Endothelial cell of umbilical vein (primary cell): ENCODE data around the gene CLIP1. TPM values are rescaled to one million over a fixed set of nuclear protein-coding genes. Genes with fewer than 3 reads are reported as not detected.

Experiments
- BruUV-seq: library from RNA; stranded (reverse); fragments of 400-500 nt; replicated peaks from 2 replicates; lab custom pipeline; 2021; lab: Mats Ljungman, UMichigan
- CTCF ChIA-PET: fragments of 300-600, 350-600 bp; sonication (Branson Sonifier 250); formaldehyde crosslinking; loops from one replicate; lab custom pipeline; 2021; ENCODE audit warnings: antibody characterized with exemption, inconsistent platforms; lab: Charles Lee
- POLR2A ChIA-PET: fragments of 300-600, 350-600 bp; sonication (Branson Sonifier 250); formaldehyde crosslinking; loops from one replicate; lab custom pipeline; 2021; ENCODE audit warnings: antibody characterized with exemption, inconsistent platforms; lab: Charles Lee
- DNase-seq: peaks from one replicate; pipeline ENCODE4 v3.0.0-alpha.2; 2011; ENCODE audit warnings: low read depth, low spot score
- FAIRE-seq: peaks from 2 replicates; lab custom pipeline; 2011; peaks lifted over from hg19 to GRCh38; lab: Jason Lieb, UNC
- H2AFZ ChIP-seq: 2 replicates; pipeline ENCODE4 v1.6.0; 2012; ENCODE audit warnings: low read depth, low read length, control low read depth, inconsistent platforms
- H3K27ac ChIP-seq: 2 replicates; pipeline ENCODE4 v1.5.1; 2011; ENCODE audit warnings: low read depth, mild to moderate bottlenecking, control low read depth, low read length, moderate library complexity; ENCODE audit not compliant: insufficient read depth
- H3K27me3 ChIP-seq, 2 experiments: 2 replicates each; pipeline versions ENCODE4 v1.6.0 to v1.6.1; 2011; ENCODE audit warnings: low read length in 2 of 2, mixed read lengths in 1 of 2; ENCODE audit not compliant: control insufficient read depth in 2 of 2, insufficient read depth in 2 of 2
- H3K36me3 ChIP-seq, 2 experiments: 2 replicates in 1 of 2; 3 replicates in 1 of 2; pipeline ENCODE4 v1.5.1; 2011; ENCODE audit warnings: low read length in 2 of 2, mild to moderate bottlenecking in 1 of 2, moderate library complexity in 1 of 2; ENCODE audit not compliant: control insufficient read depth in 2 of 2, insufficient read depth in 2 of 2; ENCODE audit errors: extremely low read depth in 1 of 2
- H3K4me1 ChIP-seq: 3 replicates; pipeline ENCODE4 v1.5.1; 2011; ENCODE audit warnings: mild to moderate bottlenecking, low read length; ENCODE audit not compliant: control insufficient read depth, insufficient read depth; ENCODE audit errors: extremely low read depth
- H3K4me2 ChIP-seq: 2 replicates; pipeline ENCODE4 v1.6.1; 2011; ENCODE audit warnings: low read length, control low read depth, mixed read lengths; ENCODE audit not compliant: insufficient read depth
- H3K4me3 ChIP-seq, 3 experiments: fragments of 200-600 bp in 1 of 3; sonication (generic), shearing (Covaris generic) in 1 of 3; replicated peaks in 1 of 3; 2 replicates each; pipeline ENCODE4 v1.5.1; 2011 to 2016; ENCODE audit warnings: control low read depth in 3 of 3, low read length in 3 of 3, mild to moderate bottlenecking in 2 of 3, inconsistent platforms in 1 of 3, low read depth in 1 of 3, moderate library complexity in 1 of 3; ENCODE audit not compliant: insufficient read depth in 1 of 3
- H3K79me2 ChIP-seq: 2 replicates; pipeline ENCODE4 v1.6.0; 2012; ENCODE audit warnings: low read length, inconsistent platforms; ENCODE audit not compliant: control insufficient read depth, insufficient read depth
- H3K9ac ChIP-seq: replicated peaks from 2 replicates; pipeline ENCODE3; 2011; ENCODE audit warnings: low read length, control low read depth; ENCODE audit not compliant: insufficient read depth; ENCODE audit errors: extremely low read depth
- H3K9me1 ChIP-seq: replicated peaks from 3 replicates; pipeline ENCODE4 v1.6.0; 2011; ENCODE audit warnings: mild to moderate bottlenecking, low read length; ENCODE audit not compliant: control insufficient read depth, insufficient read depth; ENCODE audit errors: extremely low read depth
- H3K9me3 ChIP-seq: replicated peaks from 2 replicates; pipeline ENCODE4 v1.5.1; 2012; ENCODE audit warnings: low read length, inconsistent platforms; ENCODE audit not compliant: control insufficient read depth, insufficient read depth
- H4K20me1 ChIP-seq: replicated peaks from 2 replicates; pipeline ENCODE3; 2011; ENCODE audit warnings: mild to moderate bottlenecking, low read length; ENCODE audit not compliant: control insufficient read depth, insufficient read depth; ENCODE audit errors: extremely low read depth
- EZH2 ChIP-seq: IDR thresholded peaks from 2 replicates; pipeline ENCODE4 v1.6.1; 2012; ENCODE audit warnings: borderline replicate concordance, low read depth, mild to moderate bottlenecking, moderate library complexity, low read length, inconsistent platforms; ENCODE audit not compliant: severe bottlenecking
- FOS ChIP-seq: IDR thresholded peaks from 2 replicates; pipeline ENCODE4 v1.6.1; 2011; ENCODE audit warnings: mild to moderate bottlenecking, low read length, moderate library complexity, borderline replicate concordance; ENCODE audit not compliant: insufficient read depth
- GATA2 ChIP-seq: IDR thresholded peaks from 2 replicates; pipeline ENCODE4 v1.7.0; 2011; ENCODE audit warnings: low read depth, mild to moderate bottlenecking, moderate library complexity, mixed read lengths, low read length; ENCODE audit not compliant: insufficient read length, insufficient read depth
- JUN ChIP-seq: IDR thresholded peaks from 2 replicates; pipeline ENCODE4 v1.6.1; 2011; ENCODE audit warnings: borderline replicate concordance, low read depth; ENCODE audit not compliant: insufficient read length, insufficient read depth
- MYC ChIP-seq: IDR thresholded peaks from one replicate; pipeline ENCODE4 v1.6.1; 2011; ENCODE audit warnings: mild to moderate bottlenecking, low read depth, low read length
- POLR2A ChIP-seq: IDR thresholded peaks from 2 replicates; pipeline ENCODE4 v1.6.1; 2012; ENCODE audit warnings: low read depth, mild to moderate bottlenecking, control low read depth, low read length
- POLR2AphosphoS5 ChIP-seq: IDR thresholded peaks from 2 replicates; pipeline ENCODE4 v1.6.1; 2012; ENCODE audit warnings: low read depth, mild to moderate bottlenecking, control low read depth, low read length, moderate library complexity; ENCODE audit not compliant: insufficient read depth
- dilution Hi-C: fragments of 300-500 bp; cut with MboI; formaldehyde crosslinking; loops from one replicate; pipeline ENCODE4 v1.15.0; 2019; ENCODE audit warnings: low sequenced_read_pairs; ENCODE audit not compliant: extremely low pct_ligation_motif_present
- intact Hi-C: fragments of 100-400 bp; cut with micrococcal nuclease; formaldehyde crosslinking; loops from one replicate; pipeline ENCODE4 v1.10.0; 2022
- polyA plus RNA-seq, 4 experiments: library from polyadenylated mRNA; depleted of rRNA in 3 of 4; stranded (reverse) in 3 of 4; unstranded in 1 of 4; fragments of >200 nt; gene quantifications; 2 replicates each; pipeline versions ENCODE4 v1.2.1 to v1.2.3, GENCODE V29; 2011 to 2012; ENCODE audit warnings: missing spikeins in 1 of 4
- total RNA-seq: library from RNA; stranded (reverse); gene quantifications from 2 replicates; pipeline ENCODE4 v1.2.3, GENCODE V29; 2021
- TF ChIP-seq, protein P1 (sequence below): IDR thresholded peaks from 2 replicates; pipeline ENCODE4 v1.6.1; 2011; ENCODE audit not compliant: insufficient read depth, insufficient read length
- TF ChIP-seq, protein P2 (sequence below), 2 donors: IDR thresholded peaks; 1 replicate in 1 of 2; 2 replicates in 1 of 2; pipeline ENCODE4 v1.5.1; 2011; ENCODE audit warnings: low read length in 2 of 2, mild to moderate bottlenecking in 2 of 2, moderate library complexity in 2 of 2, control low read depth in 1 of 2, inconsistent platforms in 1 of 2, low read depth in 1 of 2; ENCODE audit not compliant: insufficient read depth in 1 of 2; ENCODE audit errors: extremely low read depth in 1 of 2

CLIP1 gene
- total and polyA plus RNA-seq, 2 donors (not counting 3 experiments of a cell fraction or from before 2014, with no cell fraction given), result 56.5 to 84.3 TPM

DNA sequence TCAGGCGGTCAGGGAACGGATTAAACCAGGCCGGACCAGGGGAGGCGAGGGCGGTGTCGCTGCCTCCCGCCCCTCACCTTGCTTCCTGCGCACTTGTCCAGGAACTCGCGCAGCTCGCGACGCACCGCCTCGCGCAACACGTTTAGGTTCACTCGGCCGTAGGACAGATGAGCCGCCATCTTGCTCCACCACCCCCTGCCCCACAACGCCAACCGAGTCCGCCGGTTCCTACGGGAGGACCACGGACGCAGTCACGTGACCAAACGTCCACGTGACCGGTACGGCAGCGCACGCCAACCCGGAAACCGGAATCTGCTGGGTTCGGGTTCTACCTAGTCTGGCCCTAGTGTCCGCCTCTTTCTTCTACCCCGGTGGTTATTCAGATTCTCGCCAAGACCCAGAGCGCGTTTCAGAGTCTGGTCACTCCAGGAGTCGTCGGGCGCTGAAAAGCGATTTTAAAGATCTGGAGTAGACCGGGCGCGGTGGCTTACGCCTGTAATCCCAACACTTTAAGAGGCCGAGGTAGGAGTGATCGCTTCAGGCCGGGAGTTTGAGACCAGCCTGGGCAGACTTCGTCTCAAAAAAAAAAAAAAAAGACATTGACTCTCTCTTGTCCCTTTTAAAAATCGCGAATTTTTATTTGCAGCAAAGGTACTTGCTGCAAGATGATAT, 156.1 kb downstream of the CLIP1 start, which contains the start of gene VPS33A:
Gene VPS33A, minus strand, starts transcription at position 265 of the 672 bp plus-strand sequence. Its CDS starts 86 bp downstream, at position 179.
- CTCF ChIA-PET, result interaction anchor here (0.7 kb wide), 1 partner anchor 89 kb away, joined by 3 read pairs; no protein-coding TSS in a partner anchor
- intact Hi-C loops (loop anchor here (1.0 kb wide), 1 partner anchor 40 kb away; the partner anchor contains the start of gene DIABLO), dilution Hi-C loops (no loop called here)
- TF ChIP-seq GATA2, result no peak
- TF ChIP-seq JUN, result no peak
- no peak for TF ChIP-seq MYC
- TF ChIP-seq, protein P1, sequence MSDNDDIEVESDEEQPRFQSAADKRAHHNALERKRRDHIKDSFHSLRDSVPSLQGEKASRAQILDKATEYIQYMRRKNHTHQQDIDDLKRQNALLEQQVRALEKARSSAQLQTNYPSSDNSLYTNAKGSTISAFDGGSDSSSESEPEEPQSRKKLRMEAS, result peak; percentile 99
- TF ChIP-seq FOS, result no peak
- peak; percentile 89 for TF ChIP-seq POLR2AphosphoS5
- TF ChIP-seq, protein P2, sequence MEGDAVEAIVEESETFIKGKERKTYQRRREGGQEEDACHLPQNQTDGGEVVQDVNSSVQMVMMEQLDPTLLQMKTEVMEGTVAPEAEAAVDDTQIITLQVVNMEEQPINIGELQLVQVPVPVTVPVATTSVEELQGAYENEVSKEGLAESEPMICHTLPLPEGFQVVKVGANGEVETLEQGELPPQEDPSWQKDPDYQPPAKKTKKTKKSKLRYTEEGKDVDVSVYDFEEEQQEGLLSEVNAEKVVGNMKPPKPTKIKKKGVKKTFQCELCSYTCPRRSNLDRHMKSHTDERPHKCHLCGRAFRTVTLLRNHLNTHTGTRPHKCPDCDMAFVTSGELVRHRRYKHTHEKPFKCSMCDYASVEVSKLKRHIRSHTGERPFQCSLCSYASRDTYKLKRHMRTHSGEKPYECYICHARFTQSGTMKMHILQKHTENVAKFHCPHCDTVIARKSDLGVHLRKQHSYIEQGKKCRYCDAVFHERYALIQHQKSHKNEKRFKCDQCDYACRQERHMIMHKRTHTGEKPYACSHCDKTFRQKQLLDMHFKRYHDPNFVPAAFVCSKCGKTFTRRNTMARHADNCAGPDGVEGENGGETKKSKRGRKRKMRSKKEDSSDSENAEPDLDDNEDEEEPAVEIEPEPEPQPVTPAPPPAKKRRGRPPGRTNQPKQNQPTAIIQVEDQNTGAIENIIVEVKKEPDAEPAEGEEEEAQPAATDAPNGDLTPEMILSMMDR (IDR thresholded peaks at IDR 0.05; ENCODE audit: extremely low read depth in 1 of 2, insufficient read depth in 1 of 2, low read depth in 1 of 2, low read length in 2 of 2), result no peak
- TF ChIP-seq EZH2, result no peak
- TF ChIP-seq POLR2A, result peak; percentile 91
- H2AFZ ChIP-seq, result peak within 1 kb of the TSS; percentile 42
- peaks cover 1 to 2% of the 10 kb centered on the region in 2 experiments for H3K36me3 ChIP-seq
- H4K20me1 ChIP-seq, result no peaks in the 10 kb centered on the region
- FAIRE-seq (peak; percentile 97), DNase-seq (peak; percentile 97)
- no peaks in the 10 kb centered on the region for H3K9me3 ChIP-seq
- peak within 1 kb of the TSS; percentile 76 for H3K4me2 ChIP-seq
- no peaks in the 10 kb centered on the region for H3K9me1 ChIP-seq
- H3K4me3 ChIP-seq, result peak within 1 kb of the TSS; percentile 48 to 86 (median 66)
- H3K9ac ChIP-seq, result peak within 1 kb of the TSS; percentile 89
- H3K27me3 ChIP-seq, result no peaks in the 10 kb centered on the region
- H3K79me2 ChIP-seq, result peaks cover 3% of the 10 kb centered on the region
- H3K4me1 ChIP-seq, result peaks cover 12% of the 10 kb centered on the region
- POLR2A ChIA-PET, result interaction anchor here (0.7 kb wide), 3 partner anchors 220 to 989 kb away, joined by 4 to 5 read pairs (median 4); no protein-coding TSS in a partner anchor
- H3K27ac ChIP-seq, result peak within 1 kb of the TSS; percentile 59
- BruUV-seq, result TSS peak; percentile 94
